ENCODE results near the gene DDX23.

- no peak for TF ChIP-seq CTCF (IDR thresholded peaks at IDR 0.05)
- TF ChIP-seq POLR2A (IDR thresholded peaks at IDR 0.05) = no peak
These were observed 39.6 kb downstream of the DDX23 start for GRCh38 chr12:48812389-48812788.

Measured in Peyer's patch (tissue), 4 donors.